HepG2 (cell line): Measurements from ENCODE around the gene TRIM28. TPM values are rescaled to one million over a fixed set of nuclear protein-coding genes. Genes with fewer than 3 reads are reported as not detected.

Source experiments
- FOXA1 ChIP-seq, 2 experiments: fragments of 450-650 bp in 1 of 2; sonication (generic) in 1 of 2; formaldehyde crosslinking in 1 of 2; IDR thresholded peaks; 2 replicates each; pipeline versions ENCODE4 v1.4.0 to v1.6.1; 2016 to 2020; ENCODE audit warnings: missing genetic modification reagents in 1 of 2
- FOXO4 ChIP-seq: sonication (generic); formaldehyde crosslinking; conservative IDR thresholded peaks from 2 replicates; pipeline ENCODE4 v1.8.1; 2023; ENCODE audit warnings: missing genetic modification reagents
- GFI1 ChIP-seq: sonication (generic); formaldehyde crosslinking; IDR thresholded peaks from 2 replicates; pipeline ENCODE4 v1.5.0; 2020; ENCODE audit warnings: missing genetic modification reagents, mild to moderate bottlenecking, borderline replicate concordance
- HDAC1 ChIP-seq: sonication (generic); formaldehyde crosslinking; IDR thresholded peaks from 2 replicates; pipeline ENCODE4 v1.5.1; 2020; ENCODE audit warnings: mild to moderate bottlenecking, missing genetic modification reagents
- HNRNPLL ChIP-seq: fragments of 200-400 bp; formaldehyde crosslinking; IDR thresholded peaks from 2 replicates; pipeline ENCODE4 v1.6.1; 2017; ENCODE audit warnings: mild to moderate bottlenecking, low read depth, low read length; ENCODE audit not compliant: poor library complexity, severe bottlenecking
- MAX ChIP-seq: IDR thresholded peaks from 2 replicates; pipeline ENCODE4 v1.6.1; 2012; ENCODE audit warnings: inconsistent platforms
- MTF1 ChIP-seq: sonication (generic); formaldehyde crosslinking; IDR thresholded peaks from 2 replicates; pipeline ENCODE4 v1.5.0; 2020; ENCODE audit warnings: missing genetic modification reagents
- MZF1 ChIP-seq: sonication (generic); formaldehyde crosslinking; IDR thresholded peaks from 2 replicates; pipeline ENCODE4 v1.8.1; 2023; ENCODE audit warnings: mild to moderate bottlenecking, missing genetic modification reagents, borderline replicate concordance
- NR2F2 ChIP-seq: IDR thresholded peaks from 2 replicates; pipeline ENCODE4 v1.6.1; 2012; ENCODE audit warnings: low read depth, inconsistent platforms, borderline replicate concordance
- PPARG ChIP-seq: conservative IDR thresholded peaks from 2 replicates; pipeline ENCODE4 v1.6.1; 2016; ENCODE audit warnings: missing biosample characterization, missing genetic modification reagents
- RARG ChIP-seq: sonication (generic); formaldehyde crosslinking; IDR thresholded peaks from 2 replicates; pipeline ENCODE4 v1.4.0; 2020; ENCODE audit warnings: low read depth, mild to moderate bottlenecking, missing genetic modification reagents
- RBFOX2 ChIP-seq: fragments of 200-400 bp; formaldehyde crosslinking; IDR thresholded peaks from 2 replicates; pipeline ENCODE4 v1.6.1; 2017; ENCODE audit warnings: low read depth, mild to moderate bottlenecking, low read length
- REPIN1 ChIP-seq: sonication (generic); formaldehyde crosslinking; IDR thresholded peaks from 2 replicates; pipeline ENCODE4 v1.8.0; 2022; ENCODE audit warnings: missing genetic modification reagents, low read depth, mild to moderate bottlenecking, borderline replicate concordance
- SMAD9 ChIP-seq: sonication (generic); formaldehyde crosslinking; IDR thresholded peaks from 2 replicates; pipeline ENCODE4 v1.5.1; 2020; ENCODE audit warnings: mild to moderate bottlenecking, missing genetic modification reagents
- TERF1 ChIP-seq: sonication (generic); formaldehyde crosslinking; IDR thresholded peaks from 2 replicates; pipeline ENCODE4 v1.8.0; 2022; ENCODE audit warnings: mild to moderate bottlenecking, missing genetic modification reagents, moderate library complexity
- TRIM24 ChIP-seq: sonication (generic); formaldehyde crosslinking; IDR thresholded peaks from 2 replicates; pipeline ENCODE4 v1.8.0; 2022; ENCODE audit warnings: mild to moderate bottlenecking, missing genetic modification reagents
- YEATS4 ChIP-seq: sonication (generic); formaldehyde crosslinking; IDR thresholded peaks from 2 replicates; pipeline ENCODE4 v1.4.0; 2020; ENCODE audit warnings: missing genetic modification reagents, borderline replicate concordance
- ZBTB25 ChIP-seq: IDR thresholded peaks from 2 replicates; pipeline ENCODE4 v1.6.1; 2018; ENCODE audit warnings: missing genetic modification reagents
- ZBTB33 ChIP-seq: sonication (generic); formaldehyde crosslinking; IDR thresholded peaks from 2 replicates; pipeline ENCODE4 v1.4.0; 2020; ENCODE audit warnings: missing genetic modification reagents
- ZMYM2 ChIP-seq: sonication (generic); formaldehyde crosslinking; IDR thresholded peaks from 2 replicates; pipeline ENCODE4 v1.8.0; 2022; ENCODE audit warnings: mild to moderate bottlenecking, missing genetic modification reagents
- ZNF460 ChIP-seq: sonication (generic); formaldehyde crosslinking; IDR thresholded peaks from 2 replicates; pipeline ENCODE4 v1.5.1; 2020; ENCODE audit warnings: missing genetic modification reagents, mild to moderate bottlenecking, borderline replicate concordance
- ZNF550 ChIP-seq: sonication (generic); formaldehyde crosslinking; IDR thresholded peaks from 2 replicates; pipeline ENCODE4 v1.4.0; 2020; ENCODE audit warnings: mild to moderate bottlenecking, missing genetic modification reagents, borderline replicate concordance
- ZNF788 ChIP-seq: sonication (generic); formaldehyde crosslinking; IDR thresholded peaks from 2 replicates; pipeline ENCODE4 v1.5.0; 2020; ENCODE audit warnings: mild to moderate bottlenecking, missing genetic modification reagents, borderline replicate concordance
- ZSCAN25 ChIP-seq: sonication (generic); formaldehyde crosslinking; IDR thresholded peaks from 2 replicates; pipeline ENCODE4 v1.8.0; 2022; ENCODE audit warnings: mild to moderate bottlenecking, missing genetic modification reagents
- polyA plus RNA-seq, 8 experiments: library from polyadenylated mRNA; depleted of rRNA in 3 of 8; stranded (reverse) in 7 of 8; unstranded in 1 of 8; fragments of >200 nt; fragmentation: Illumina TruSeq in 4 of 8; extraction: Trizol in 4 of 8; gene quantifications; 2 replicates each; pipeline versions ENCODE4 v1.2.1 to v1.2.3, GENCODE V29; 2011 to 2016; ENCODE audit warnings: low read depth in 4 of 8, missing spikeins in 1 of 8, mixed read lengths in 1 of 8; ENCODE audit not compliant: insufficient read depth in 1 of 8
- total RNA-seq, 5 experiments: library from RNA; depleted of rRNA; stranded (reverse); fragments of >200 nt; fragmentation: Illumina TruSeq; extraction: Trizol; gene quantifications; 2 replicates each; pipeline ENCODE4 v1.2.3, GENCODE V29; 2016; ENCODE audit warnings: low read depth in 1 of 5

TRIM28 gene
- total and polyA plus RNA-seq, 2 of the 13 experiments (the other 11 are each of a cell fraction or from before 2014, with no cell fraction given) = 361 to 439 TPM

- TF ChIP-seq ZNF788 (CRISPR knock-in tag) = peak; percentile 42; the same call in 1 of the 2 replicates
- TF ChIP-seq TERF1 (CRISPR knock-in tag) = no peak
- no peak for TF ChIP-seq PPARG (CRISPR knock-in tag)
- TF ChIP-seq RARG (CRISPR knock-in tag) = no peak
- no peak for TF ChIP-seq ZNF550 (CRISPR knock-in tag)
- TF ChIP-seq YEATS4 = peak; percentile 47; the same call in 1 of the 2 replicates
- TF ChIP-seq MTF1 (CRISPR knock-in tag) = no peak
- peak; percentile 64; the same call in 1 of the 2 replicates for TF ChIP-seq HDAC1 (CRISPR knock-in tag)
- TF ChIP-seq ZNF460 (CRISPR knock-in tag) = no peak
- no peak for TF ChIP-seq REPIN1
- TF ChIP-seq FOXA1 (IDR thresholded peaks at IDR 0.05) = no peak
- no peak for TF ChIP-seq FOXA1 (CRISPR knock-in tag; IDR thresholded peaks at IDR 0.05)
- TF ChIP-seq NR2F2 = no peak
- no peak for TF ChIP-seq SMAD9 (CRISPR knock-in tag)
- TF ChIP-seq MAX = no peak; the same call in none of the 2 replicates
- no peak for TF ChIP-seq MZF1 (CRISPR knock-in tag)
- TF ChIP-seq TRIM24 (CRISPR knock-in tag) = no peak
- no peak for TF ChIP-seq GFI1 (CRISPR knock-in tag)
- TF ChIP-seq RBFOX2 = peak; percentile 94
- TF ChIP-seq ZBTB33 (CRISPR knock-in tag) = no peak
- TF ChIP-seq ZSCAN25 (CRISPR knock-in tag) = no peak
- no peak for TF ChIP-seq FOXO4 (CRISPR knock-in tag)
- no peak for TF ChIP-seq ZMYM2
- TF ChIP-seq ZBTB25 (CRISPR knock-in tag) = peak; percentile 99
- peak; percentile 76 for TF ChIP-seq HNRNPLL
Observed at GRCh38 chr19:58554494-58555368, 10.9 kb downstream of the TRIM28 start, which contains the start of gene CHMP2A (continued).
